ENCODE data around the gene TIAM1.
"Not testable (repeated sequence)": the region's sequence is repeated elsewhere in the genome, so short reads cannot be mapped to it uniquely, and the experiment has no call there.

TIAM1 gene

DNA sequence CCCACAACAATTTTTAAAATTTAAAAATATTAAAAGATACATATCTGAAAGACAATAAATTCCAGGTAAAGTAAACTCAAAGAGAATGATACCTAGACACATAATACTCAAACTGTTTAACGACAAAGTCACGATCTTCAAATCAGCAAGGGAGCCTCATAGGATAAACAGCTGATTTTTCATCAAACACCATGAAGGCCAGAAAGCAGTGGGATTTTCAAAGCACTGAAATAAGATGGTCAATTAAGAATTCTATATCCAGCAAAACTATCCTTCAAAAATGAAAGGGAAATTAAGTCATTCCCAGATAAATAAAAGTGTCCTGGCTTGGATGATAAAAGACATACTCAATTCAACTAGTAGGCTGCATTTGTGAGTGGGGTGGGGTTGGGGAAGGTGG, 100.5 kb downstream of the TIAM1 start:
- DNase-seq, result no peak

DNA sequence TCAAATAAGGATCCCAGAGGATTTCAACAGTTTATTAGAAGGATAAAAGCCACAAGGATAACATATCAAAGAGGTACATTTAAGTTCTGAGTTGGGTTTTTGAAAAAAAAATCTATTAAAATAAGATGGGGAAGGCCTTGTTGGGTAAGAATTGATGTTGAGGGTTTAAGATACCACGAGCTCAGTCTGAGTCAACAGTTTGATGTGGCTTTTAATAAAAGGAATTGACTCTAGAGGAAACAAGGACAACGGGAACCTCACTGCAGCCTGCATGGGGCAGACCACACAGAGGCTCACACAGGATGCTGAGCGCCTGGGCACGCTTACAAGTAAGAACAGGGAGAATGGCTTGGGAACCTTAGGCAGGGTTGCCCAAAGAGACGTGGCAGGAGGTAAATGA, 107.5 kb downstream of the TIAM1 start:
- peak; percentile 58 for DNase-seq

DNA sequence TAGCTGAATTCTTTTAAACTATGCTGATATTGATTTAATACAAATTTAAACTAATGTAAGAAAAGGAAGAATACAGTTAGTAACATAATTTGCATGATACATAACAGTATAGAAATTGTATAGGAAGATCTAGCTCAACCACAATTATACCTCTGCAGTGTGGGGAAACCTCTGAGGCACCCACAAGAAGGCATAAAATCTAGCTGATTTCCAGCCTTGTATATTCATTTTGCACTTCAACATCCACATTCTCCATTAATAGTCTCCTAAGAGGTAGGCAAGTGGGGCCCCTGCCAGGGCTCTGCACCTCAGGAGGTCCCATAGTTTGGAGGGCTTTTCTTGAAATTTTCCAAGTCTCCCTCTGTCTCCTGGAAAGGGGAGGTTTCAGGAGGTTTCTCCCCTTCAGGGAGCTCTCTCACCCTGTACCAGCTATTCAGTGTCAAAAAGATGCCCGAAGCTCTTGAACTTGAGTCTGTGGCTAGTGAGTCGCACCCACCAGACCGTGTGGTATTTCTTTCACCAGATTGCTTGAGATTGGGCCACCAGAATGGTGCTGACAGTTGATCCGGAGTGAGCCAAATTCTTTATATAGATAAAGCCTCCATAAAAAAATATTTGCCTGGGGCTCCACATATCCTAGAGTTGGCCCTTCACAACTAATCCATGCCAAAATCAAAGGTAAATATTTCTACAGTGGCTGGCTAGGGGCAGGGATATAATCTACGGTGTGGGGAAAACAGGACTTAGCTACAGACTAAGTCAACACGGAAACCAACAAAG, 108.2 kb downstream of the TIAM1 start:
- DNase-seq, result peak; percentile 74

DNA sequence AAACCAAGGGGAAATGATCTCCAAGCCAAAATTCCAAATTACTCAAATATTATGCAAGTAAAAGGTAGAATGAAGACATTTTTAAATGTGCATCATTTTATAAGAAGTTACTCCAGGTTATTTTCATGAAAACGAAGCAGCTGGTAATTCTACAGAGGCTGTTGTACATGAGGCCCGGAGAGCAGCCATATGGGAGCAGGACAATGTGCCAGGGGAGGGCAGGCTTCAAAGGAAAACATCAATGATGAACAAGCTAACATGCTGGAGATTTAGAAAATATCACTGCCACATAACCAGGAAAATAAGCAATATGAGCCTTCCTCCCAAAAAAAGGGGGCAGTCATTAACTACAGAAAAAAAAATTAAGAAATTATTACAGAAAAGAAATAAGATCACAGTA, 109.1 kb downstream of the TIAM1 start:
- DNase-seq, result no peak

DNA sequence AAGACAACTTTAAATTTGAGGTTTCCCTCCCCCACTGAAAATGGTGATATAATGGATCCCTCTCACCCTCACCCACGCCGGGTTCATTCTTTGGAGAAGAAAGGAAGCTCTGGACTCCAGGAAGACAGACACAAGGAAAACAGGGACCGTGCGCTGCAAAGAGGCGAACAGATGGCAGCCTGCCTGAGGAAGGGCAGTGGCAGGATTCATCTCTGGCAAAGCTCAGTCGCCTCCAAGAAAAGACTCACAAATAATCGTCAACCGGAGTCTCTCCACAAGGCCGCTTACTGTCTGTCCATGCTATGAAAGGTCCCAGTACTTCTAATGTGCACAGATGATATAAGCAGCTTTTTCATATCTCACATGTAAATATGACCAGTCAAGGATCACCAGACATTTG, 110.3 kb downstream of the TIAM1 start:
- no peak for DNase-seq

DNA sequence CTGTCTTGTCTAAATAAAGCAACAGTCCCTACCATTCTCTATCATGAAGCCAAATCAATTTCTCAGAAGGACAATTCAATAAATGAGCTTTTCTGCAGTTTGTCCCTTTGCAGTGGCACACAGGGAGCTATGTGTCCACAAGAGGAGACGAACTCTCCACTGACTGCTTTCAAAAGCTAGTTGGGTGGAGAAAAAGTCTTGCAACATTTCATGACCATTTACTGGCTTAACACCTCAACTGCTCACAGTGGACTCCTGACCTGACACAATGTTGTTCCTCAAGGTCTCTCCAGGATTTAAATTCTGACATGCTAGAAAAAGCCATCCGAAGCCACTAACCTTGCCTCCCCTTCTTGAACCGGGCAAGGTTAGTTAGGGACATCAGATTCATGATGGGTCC, 111.7 kb downstream of the TIAM1 start:
- no peak for DNase-seq

DNA sequence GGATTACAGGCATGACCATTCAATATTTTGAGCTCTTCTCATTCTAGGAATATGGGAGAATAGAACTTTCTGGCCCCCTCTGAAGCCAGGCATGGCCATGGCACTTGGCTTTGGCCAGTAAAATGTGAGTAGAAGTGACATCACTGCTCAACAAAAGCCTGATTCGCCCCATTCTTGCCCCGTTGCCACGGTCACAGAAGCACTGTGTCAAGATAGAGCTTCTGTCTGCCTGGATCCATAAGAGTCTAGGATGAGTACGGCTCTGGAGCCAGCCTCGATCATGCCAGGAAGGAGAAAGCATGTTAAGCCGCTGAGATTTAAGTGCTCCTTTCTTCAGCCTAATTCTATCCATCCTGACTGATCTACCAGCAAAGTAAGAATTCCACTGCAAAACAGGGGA, 113.1 kb downstream of the TIAM1 start:
- DNase-seq, result no peak

DNA sequence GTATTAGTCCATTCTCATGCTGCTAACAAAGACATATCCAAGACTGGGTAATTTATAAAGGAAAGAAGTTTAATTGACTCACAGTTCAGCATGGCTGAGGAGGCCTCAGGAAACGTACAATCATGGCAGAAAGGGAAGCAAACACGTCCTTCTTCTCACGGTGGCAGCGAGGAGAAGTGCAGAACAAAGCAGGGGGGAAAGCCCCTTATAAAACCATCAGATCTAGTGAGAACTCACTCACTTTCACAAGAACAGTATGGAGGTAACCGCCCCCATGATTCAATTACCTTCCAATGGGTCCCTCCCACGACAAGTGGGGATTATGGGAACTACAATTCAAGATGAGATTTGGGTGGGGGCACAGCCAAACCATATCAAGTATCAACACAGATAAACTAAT, 115.3 kb downstream of the TIAM1 start:
- DNase-seq, result not testable (repeated sequence)

DNA sequence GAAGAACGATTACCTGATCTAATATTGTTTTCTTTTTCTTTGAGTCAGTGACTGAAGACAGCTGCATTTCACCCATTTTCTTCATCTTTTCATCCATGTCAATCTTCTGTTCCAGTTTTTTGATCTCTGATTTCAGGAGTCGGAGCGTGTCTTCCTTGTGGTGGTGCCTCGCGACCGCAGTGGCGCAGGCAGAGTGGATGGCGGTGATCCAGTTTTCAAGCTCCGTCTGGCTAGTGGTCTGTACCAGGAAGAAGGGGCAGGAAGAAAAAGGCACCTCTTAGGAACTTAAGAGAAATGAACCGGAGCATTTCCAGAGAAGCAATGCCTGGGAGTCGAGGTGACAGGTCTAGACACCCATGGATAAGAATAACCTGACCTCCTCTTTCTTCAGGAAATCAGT, 118.3 kb downstream of the TIAM1 start:
- DNase-seq, result no peak

DNA sequence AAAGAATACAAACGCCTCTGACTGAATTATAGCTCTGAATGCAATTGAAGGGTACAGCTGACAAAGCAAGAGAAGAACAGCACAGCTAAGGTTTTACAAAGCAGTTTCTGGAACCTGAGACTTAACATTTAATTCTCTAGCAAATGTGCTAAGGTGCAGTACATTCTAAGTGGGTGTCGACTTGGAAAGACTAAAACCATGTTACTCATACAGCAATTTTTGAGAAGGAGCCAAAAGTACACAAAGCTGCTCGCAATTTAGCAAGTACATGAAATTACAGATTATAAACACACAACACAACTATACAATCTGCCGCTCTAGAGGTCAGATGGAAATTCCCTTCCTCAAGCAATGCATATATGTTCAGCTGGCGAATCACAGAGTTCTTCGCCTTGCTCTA, 121.9 kb downstream of the TIAM1 start:
- DNase-seq, result no peak

DNA sequence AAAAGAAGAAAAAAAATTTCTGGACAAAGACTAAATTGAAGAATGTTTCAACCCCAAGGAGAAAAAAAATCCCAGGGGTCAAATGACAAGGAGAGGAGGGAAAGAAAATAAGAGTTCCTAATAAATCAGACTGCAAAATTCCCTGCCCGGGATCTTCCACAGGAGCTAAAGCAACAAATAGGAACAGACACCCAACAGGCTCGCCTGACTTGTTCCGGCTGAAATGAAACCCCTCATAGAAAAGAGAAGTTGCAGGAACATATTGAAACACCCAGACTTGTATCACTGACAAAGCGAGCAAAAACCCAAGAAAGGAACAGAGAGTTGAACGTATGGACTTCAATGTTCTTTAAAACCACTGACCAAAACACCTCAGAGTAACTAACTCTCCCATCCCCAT, 123.0 kb downstream of the TIAM1 start:
- DNase-seq, result no peak

DNA sequence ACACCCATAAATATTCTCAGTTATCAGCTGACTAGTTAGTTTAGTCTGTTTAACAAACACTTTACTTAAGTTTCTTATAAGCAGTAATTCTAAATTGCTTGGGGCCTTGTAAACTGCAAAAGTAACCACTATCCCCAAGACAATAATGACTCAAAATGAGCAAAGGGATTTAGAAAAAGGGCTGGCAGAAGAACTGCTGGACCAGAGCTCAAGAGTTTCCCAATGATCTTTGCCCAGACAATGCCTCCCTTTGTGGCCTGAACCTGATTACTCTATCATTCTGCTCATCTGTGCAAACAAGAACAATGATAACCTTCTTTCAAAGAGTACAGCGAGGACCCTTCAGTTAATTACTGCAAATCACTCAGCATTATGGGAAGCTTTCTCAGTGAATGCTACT, 123.5 kb downstream of the TIAM1 start:
- DNase-seq, result no peak

DNA sequence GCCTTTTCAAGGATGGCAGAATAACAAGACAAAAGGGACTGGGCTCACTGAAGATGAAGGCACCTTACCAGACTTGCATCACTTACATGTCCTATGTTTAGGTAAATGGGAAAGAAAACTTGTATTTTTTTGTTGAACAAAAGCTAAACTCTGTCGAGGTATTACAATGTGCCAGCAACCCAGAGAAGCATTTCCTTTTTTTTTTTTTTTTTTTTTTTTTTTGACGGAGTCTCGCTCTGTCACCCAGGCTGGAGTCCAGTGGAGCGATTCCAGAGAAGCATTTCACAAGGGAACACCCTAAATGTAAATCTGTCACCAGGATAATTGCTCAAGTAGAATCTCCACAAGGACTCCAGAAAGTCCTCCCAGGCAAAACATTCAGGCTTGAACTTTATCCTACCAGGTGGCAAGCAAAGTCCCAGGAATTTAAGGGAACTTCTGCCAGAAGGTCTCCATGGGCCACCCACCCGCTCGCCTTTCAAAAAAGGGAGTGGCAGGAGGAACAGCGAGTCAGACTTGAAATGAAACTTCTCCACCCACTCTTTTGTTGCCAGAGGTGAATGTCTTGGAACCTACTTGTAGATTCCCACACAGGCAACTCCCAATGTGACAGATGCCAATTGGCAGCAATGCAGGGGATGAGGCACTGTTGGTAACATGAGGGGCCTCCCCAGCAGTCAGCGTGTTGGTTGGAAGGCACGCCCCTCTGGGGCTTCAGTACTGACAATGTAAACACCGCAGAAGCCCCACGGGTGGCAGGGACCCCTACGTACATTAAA, 125.0 kb downstream of the TIAM1 start:
- no peak for DNase-seq

DNA sequence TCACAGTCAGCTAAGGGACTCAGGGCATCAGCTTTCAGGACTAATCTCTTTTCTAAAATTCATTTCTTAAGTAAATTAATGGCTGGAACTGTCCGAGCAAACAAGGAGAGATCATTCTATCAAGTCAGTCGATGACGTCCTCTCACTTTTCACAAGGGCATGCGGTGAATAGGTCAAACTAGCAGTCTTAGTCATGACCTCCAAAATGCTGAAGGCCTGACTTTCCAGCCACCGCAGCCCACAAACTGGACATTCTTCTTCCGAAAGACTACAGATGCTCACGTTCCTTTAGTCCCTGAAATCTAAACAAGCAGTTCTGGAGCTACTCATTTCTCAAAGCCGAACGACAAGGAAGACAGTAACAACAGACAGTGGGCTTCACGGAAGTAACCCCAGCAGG, 127.9 kb downstream of the TIAM1 start:
- DNase-seq, result no peak

DNA sequence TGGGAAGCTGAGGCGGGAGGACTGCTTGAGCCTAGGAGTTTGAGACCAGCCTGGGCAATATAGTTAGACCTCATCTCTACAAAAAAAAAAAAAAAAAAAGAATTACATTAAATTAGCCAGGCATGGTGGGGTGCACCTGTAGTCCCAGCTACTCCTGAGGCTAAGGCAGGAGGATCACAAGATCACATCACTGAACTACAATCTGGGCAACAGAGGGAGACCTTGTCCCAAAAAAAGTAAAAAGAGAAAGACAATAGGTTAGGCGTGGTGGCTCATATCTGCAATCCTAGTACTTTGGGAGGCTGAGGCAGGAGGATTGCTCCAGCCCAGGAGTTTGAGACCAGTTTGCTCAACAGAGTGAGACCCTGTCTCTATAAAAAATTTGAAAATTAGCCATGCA, 130.3 kb downstream of the TIAM1 start:
- no peak for DNase-seq

DNA sequence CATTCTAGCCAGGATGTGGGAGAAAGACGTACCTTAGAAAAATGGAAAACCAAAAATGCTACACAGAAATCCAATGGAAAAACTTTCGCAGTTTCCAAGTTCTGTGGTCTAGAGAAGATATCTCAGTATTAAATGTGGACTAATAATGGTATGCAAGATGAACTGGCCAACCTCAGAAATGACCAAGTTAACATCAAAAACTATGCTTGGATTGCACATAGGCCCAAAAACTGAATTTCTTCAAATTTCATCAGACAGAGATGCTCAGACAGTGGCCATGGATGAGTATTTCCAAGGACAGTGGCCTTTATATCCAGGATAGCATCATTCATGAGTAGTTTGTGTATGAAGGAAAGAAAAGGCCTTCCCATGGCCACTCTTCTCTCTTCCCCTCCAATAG, 132.2 kb downstream of the TIAM1 start:
- no peak for DNase-seq

DNA sequence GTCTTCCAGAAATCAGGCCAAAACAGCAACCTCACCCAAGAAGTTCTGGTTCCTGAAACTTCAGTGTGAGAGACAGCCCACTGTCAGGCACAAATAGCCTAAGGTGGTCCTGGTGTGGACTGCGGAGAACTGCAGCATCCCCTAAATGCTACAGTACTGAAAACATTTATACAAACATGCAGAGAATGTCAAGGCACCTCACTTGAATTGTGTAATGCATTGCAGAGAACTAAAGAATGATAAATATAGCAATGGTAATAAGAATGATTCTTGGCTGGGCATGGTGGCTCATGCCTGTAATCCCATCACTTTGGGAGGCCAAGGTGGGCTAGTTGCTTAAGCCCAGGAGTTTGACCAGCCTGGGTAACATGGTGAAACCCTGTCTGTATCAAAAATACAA, 138.6 kb downstream of the TIAM1 start:
- no peak for DNase-seq

DNA sequence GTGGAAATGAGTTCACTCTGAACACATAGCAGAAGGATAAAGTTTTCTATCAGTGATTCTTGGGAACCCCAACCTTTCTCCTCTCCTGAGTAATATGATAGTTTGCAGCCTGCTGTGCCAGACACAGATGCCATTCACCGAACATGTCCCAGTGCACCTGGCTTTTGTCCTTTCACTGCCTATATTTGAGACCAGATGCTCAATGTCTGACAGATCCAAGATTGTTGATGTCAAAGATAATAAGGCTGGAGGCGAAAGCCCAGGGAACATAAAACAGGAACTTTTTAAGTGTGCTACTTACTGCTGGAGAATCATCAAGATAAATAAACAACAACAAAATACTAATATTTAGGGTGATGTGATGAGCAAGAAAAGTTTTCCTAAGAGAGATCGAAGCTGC, 139.3 kb downstream of the TIAM1 start:
- no peak for DNase-seq

DNA sequence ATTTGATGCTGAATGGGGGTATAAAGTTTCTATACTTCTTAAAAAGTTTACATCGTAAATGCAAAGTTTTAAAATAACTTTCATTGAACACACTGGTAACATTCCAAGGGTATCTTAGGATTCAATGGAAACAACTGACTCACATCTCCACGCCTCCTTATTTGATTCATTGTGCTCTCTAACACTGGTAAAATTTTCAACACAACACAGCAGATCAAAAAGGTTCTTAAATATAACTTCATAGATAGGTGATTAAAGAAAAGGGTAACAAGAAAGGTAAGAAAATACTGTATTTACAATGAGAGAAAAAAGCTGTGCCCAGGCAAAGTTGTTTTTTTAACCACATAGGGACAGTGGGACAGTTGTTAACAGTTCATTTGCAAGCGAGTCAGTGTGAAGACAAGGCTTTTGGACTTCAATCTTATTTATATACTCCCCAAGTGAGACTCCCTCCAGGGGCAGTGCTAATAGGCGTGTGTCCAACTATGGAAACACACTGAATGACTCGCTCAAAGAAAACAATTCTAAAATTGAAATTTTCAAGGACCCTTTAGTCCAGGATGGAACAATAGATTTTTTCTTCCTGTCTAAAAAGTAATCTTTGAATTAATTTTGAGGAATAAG, 140.5 kb downstream of the TIAM1 start:
- DNase-seq, result no peak

DNA sequence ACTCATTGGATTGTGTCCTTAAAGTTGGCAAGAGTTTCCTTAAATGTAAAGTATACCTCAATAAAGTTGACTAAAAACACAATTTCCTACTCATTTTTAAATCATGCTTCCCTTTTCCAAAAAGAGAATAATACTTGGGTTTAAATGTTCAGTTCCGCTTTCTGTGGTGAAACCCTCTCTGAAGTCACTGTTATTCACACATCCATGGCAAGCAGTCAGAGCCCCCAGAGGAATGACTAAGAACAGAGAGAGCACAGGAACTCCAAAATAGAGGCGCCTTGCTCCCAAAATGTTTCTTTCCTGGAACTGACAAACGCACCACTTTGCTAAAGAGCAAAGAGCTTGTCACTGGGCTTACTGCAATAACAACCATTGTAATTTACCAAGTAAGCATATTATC, 142.5 kb downstream of the TIAM1 start:
- no peak for DNase-seq

DNA sequence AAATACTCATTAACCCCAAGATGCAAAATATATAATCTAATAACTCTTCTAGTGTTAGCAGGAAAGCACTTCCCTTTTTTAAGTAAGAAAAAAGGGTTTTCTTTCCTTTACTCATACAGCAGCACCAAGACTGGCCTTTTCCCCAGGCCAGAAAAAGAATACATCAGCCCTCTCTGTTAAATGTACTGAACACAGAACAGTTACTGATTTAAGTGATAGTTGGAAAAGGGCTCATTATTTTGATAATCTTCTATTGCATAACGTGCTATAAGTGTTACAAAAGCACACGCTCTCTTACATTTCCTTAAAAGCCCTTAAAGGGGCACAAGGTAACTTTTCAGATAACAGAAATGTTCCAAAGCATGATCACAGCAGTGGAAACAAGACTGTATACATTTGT, 142.9 kb downstream of the TIAM1 start:
- DNase-seq, result no peak

DNA sequence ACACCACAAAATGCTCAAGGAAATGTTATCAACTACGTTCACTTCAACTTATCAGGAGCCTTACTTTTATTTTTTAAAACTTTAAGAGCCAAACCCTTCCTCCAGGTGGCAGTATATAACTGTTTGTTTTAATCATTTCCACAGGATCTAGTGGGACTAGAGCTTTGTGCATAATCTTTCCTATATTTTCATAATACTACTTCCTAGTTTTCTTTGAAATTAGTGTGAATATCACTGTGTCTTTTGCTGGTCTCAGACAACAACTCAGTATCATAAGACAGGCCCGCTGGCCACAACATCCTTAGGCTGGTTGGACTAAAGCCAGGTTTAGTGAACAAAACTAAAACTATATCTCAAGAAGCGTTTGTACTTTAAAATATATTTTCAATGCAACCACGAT, 145.5 kb downstream of the TIAM1 start:
- DNase-seq, result no peak

DNA sequence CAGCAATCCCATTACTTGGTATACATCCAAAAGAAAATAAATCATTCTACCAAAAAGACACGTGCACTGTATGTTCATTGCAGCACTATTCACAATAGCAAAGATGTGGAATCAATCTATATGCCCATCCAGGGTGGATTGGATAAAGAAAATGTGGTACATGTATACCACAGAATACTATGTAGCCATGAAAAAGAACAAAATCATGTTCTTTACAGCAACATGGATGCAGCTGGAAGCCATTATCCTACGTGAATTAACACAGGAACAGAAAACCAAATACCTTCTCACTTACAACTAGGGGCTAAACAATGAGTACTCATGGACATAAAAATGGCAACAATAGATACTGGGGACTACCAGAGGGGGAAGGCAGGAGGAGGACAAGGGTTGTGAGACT, 147.3 kb downstream of the TIAM1 start:
- no peak for DNase-seq

DNA sequence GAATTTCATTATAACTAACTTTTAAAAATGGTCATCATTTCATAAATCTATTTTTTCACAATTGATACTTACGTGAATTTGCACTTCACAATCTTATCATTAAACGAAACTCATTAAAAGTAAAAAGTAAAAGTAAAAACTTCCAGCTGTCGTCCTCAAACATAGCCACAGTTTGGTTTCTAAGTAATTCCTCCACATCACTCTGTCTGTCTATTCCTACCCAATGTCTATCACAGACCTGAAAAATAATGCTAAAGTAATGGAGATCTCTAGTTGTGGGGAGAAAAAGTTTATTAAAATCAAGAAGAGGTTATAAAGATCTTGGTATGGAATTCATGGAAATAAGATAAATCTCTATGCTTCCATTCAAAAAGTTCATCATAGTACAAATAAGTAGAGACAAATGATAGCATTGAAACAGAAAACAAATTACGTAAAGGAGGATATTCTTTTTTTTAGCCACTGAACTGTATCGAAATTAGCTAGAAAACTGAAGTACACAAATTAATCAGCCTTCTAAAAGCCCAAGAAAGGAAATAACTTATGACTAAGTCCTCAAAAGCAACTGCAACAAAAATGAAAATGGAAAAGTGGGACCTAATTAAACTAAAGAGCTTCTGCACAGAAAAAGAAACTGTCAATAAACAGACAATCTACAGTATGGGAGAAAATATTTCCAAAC, 148.6 kb downstream of the TIAM1 start:
- no peak for DNase-seq

All from DMS153 (cell line).